A549 (cell line): ENCODE results near the gene ABCC4.

ENCODE experiments used
- CHD2 ChIP-seq: fragments of 150-350 bp; IDR thresholded peaks from 2 replicates; pipeline ENCODE4 v1.6.1; 2014; ENCODE audit warnings: low read length; ENCODE audit not compliant: partially characterized antibody
- KDM1A ChIP-seq: fragments of 200-600 bp; sonication (generic); IDR thresholded peaks from 2 replicates; pipeline ENCODE4 v1.6.1; 2016; ENCODE audit warnings: low read depth, mild to moderate bottlenecking
- MAX ChIP-seq: IDR thresholded peaks from 2 replicates; pipeline ENCODE4 v1.6.1; 2012
- POLR2A ChIP-seq: IDR thresholded peaks from 2 replicates; pipeline ENCODE4 v1.6.1; 2012; ENCODE audit warnings: mild to moderate bottlenecking, low read length
- RAD21 ChIP-seq, 2 experiments: fragments of >200 bp in 1 of 2; sonication (Bioruptor Twin) in 1 of 2; formaldehyde crosslinking in 1 of 2; IDR thresholded peaks in 1 of 2; conservative IDR thresholded peaks in 1 of 2; 2 replicates in 1 of 2; 3 replicates in 1 of 2; pipeline ENCODE4 v1.6.1; 2012 to 2018; ENCODE audit warnings: inconsistent platforms in 1 of 2
- RCOR1 ChIP-seq: fragments of 150-350 bp; IDR thresholded peaks from 2 replicates; pipeline ENCODE4 v1.6.1; 2014; ENCODE audit warnings: antibody characterized with exemption, low read length, low read depth
- TF ChIP-seq, protein P1 (sequence below): fragments of >200 bp; sonication (Bioruptor Twin); formaldehyde crosslinking; IDR thresholded peaks from 3 replicates; pipeline ENCODE4 v1.5.1; 2016

- TF ChIP-seq, protein P1, sequence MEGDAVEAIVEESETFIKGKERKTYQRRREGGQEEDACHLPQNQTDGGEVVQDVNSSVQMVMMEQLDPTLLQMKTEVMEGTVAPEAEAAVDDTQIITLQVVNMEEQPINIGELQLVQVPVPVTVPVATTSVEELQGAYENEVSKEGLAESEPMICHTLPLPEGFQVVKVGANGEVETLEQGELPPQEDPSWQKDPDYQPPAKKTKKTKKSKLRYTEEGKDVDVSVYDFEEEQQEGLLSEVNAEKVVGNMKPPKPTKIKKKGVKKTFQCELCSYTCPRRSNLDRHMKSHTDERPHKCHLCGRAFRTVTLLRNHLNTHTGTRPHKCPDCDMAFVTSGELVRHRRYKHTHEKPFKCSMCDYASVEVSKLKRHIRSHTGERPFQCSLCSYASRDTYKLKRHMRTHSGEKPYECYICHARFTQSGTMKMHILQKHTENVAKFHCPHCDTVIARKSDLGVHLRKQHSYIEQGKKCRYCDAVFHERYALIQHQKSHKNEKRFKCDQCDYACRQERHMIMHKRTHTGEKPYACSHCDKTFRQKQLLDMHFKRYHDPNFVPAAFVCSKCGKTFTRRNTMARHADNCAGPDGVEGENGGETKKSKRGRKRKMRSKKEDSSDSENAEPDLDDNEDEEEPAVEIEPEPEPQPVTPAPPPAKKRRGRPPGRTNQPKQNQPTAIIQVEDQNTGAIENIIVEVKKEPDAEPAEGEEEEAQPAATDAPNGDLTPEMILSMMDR: no peak
- TF ChIP-seq CHD2 (no peak), RCOR1 (no peak), POLR2A (no peak), KDM1A (no peak), RAD21 (conservative IDR thresholded peaks at IDR 0.05 in 1 of 2, IDR thresholded peaks at IDR 0.05 in 1 of 2) (no peak), MAX (no peak)
Observed at GRCh38 chr13:95002126-95002525, 299.1 kb downstream of the ABCC4 start.
